ENCODE results near the gene CALR3.

- TF ChIP-seq CTCF (IDR thresholded peaks at IDR 0.05) (no peak), POLR2A (IDR thresholded peaks at IDR 0.05) (no peak)
Measured at GRCh38 chr19:16455489-16455888, 40.5 kb downstream of the CALR3 start.
